Right atrium auricular region (tissue), 2 donors: ENCODE measurements around the gene TTLL9. TPM values are rescaled to one million over a fixed set of nuclear protein-coding genes. Genes with fewer than 3 reads are reported as not detected.
A peak's percentile ranks its signal among the peaks of the same experiment; 100 is the strongest.

Experiments
- DNase-seq: peaks from one replicate; pipeline ENCODE4 v3.0.0-alpha.2; 2019; ENCODE audit warnings: low spot score
- H3K27ac ChIP-seq, 2 donors: fragments of 200-600 bp; sonication (generic); 1 replicate in 1 of 2; 2 replicates in 1 of 2; pipeline ENCODE4 v1.5.1; 2016 to 2019
- H3K27me3 ChIP-seq, 2 donors: fragments of 200-600 bp; sonication (generic); one replicate each; pipeline versions ENCODE4 v1.5.1 to v1.6.0; 2017 to 2019
- H3K36me3 ChIP-seq: fragments of 200-600 bp; sonication (generic); one replicate; pipeline ENCODE4 v1.5.1; 2016
- H3K4me1 ChIP-seq, 2 donors: fragments of 200-600 bp; sonication (generic); one replicate each; pipeline versions ENCODE4 v1.5.1 to v1.6.0; 2017 to 2019
- H3K4me3 ChIP-seq, 2 donors: fragments of 200-600 bp; sonication (generic); 1 replicate in 1 of 2; 2 replicates in 1 of 2; pipeline ENCODE4 v1.5.1; 2017 to 2019; ENCODE audit warnings: mild to moderate bottlenecking in 1 of 2, moderate library complexity in 1 of 2
- H3K9me3 ChIP-seq, 2 donors: fragments of 200-600 bp; sonication (generic); one replicate each; pipeline ENCODE4 v1.5.1; 2019
- CTCF ChIP-seq, 2 donors: fragments of 200-600 bp; sonication (generic); IDR thresholded peaks; one replicate each; pipeline ENCODE4 v1.5.1; 2019; ENCODE audit warnings: antibody characterized with exemption in 2 of 2
- total RNA-seq, 2 donors: library from RNA; depleted of rRNA; stranded (reverse); fragments of >200 nt; gene quantifications; one replicate each; pipeline ENCODE4 v1.1.0, GENCODE V29; 2016

The TTLL9 gene
- not detected for total RNA-seq

- Histone ChIP-seq H3K4me1 (peaks cover 0 to 13% of the 10 kb centered on the region in 2 donors), H3K27me3 (no peaks in the 10 kb centered on the region), H3K9me3 (no peaks in the 10 kb centered on the region), H3K4me3 (peak within 1 kb of the TSS; percentile 64 to 68), H3K27ac (peak within 1 kb of the TSS; percentile 44 to 70), H3K36me3 (no peaks in the 10 kb centered on the region)
- DNase-seq: no peak
- TF ChIP-seq CTCF (IDR thresholded peaks at IDR 0.05): no peak
Observed at GRCh38 chr20:31869942-31870725, at the start of gene TTLL9, which contains the start of gene DUSP15. TTLL9 (plus strand) TSS chr20:31870634; CDS start chr20:31871127, 493 bp downstream. DUSP15 (minus strand) TSS chr20:31870527; CDS start chr20:31870337, 190 bp downstream.

GRCh38 chr20:31821427-31821826 is 49.0 kb upstream of the TTLL9 start:
- no peak overlapping the region for H3K4me3 ChIP-seq

DNA sequence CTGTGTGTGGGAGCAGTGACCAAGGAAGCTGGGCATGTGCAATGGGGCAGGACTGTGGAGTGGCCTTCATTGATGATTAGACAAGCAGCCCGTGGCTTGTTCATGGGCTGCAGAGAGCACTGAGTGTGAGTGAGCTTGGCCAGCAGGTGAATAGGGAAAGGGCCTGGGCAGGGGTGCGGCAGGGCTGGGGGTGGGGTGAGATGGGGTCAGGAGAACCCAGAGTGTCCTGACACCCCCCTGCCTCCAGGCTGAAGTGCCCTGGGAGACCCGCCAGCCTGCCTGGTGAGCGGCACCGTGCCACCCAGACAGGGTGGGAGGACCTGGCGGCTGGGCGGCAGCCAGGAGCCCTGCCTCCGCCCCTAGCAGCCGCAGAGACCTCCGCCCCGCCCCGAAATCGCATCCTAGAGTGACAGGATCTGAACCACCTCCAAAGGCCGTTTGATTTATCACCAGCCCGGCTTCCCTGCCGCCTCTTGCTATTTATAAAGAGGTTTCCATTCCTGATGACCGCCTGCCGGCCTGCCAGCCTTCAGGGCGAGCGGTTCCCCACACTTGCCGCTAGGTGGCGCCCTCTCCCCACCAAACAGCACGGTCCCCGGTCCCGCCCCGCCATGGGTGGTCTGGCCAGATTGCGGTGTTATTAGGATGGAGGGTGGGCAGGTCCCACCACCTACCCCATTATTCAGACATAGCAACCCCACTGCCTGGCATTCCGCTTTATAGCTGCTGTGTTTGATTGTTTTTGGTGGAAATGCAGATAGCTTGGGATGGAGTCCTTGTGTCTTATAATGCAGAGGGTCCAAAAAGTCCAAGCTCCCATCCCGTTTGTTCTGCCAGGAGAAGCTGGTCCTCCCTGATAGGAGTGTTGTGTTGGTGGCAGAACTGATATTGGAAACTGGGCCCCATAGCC is 47.8 kb upstream of the TTLL9 start:
- Histone ChIP-seq H3K4me1 (peaks cover 0 to 10% of the 10 kb centered on the region in 2 donors), H3K27me3 (no peaks in the 10 kb centered on the region), H3K27ac (peak overlapping the region; percentile 61 to 62), H3K9me3 (no peaks in the 10 kb centered on the region), H3K4me3 (peak overlapping the region in 1 of 2 donors; percentile 18), H3K36me3 (no peaks in the 10 kb centered on the region)
- TF ChIP-seq CTCF (IDR thresholded peaks at IDR 0.05): peak; percentile 97 to 99
- DNase-seq: peak; percentile 77

More at GRCh38 chr20:31821427-31821826, 49.0 kb upstream of the TTLL9 start:
- Histone ChIP-seq H3K9me3 (no peaks in the 10 kb centered on the region), H3K36me3 (no peaks in the 10 kb centered on the region), H3K4me1 (peaks cover 0 to 10% of the 10 kb centered on the region in 2 donors), H3K27ac (no peak overlapping the region), H3K27me3 (no peaks in the 10 kb centered on the region)
- no peak for DNase-seq
- no peak for TF ChIP-seq CTCF (IDR thresholded peaks at IDR 0.05)

DNA sequence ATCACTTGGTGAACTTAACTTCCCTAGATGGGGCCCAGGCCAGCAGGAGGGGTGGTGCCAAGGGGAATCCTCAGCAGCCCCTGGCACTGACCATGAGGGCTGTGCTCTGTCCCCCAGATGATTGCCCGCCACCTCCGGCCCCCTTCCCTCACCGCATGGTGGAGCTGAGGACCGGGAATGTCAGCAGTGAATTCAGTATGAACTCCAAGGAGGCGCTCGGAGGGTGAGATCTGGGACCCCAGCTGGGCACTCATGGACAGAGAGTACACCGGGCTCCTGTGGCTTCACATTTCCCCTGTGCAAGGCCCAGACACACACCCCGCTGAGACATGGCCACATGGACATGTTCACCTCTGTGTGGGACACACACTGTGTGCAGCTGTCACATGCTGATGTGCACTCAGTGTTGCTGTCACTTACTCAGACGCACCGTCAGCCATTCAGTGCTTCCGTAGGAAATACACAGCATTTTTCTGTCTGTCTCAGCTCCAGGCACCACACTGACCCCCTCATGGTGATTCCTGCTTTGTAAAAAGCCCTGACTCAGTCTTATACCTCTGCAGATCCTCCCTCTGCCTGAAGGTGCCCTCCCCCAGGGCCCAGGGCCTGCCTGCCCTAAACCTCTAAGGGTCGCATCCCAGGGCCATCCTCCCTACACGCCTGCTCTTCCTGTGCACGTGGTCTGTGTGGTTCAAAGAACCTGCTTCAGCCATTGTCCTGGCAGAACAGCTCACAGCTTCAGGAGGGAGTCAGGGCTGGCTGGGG is 46.9 kb upstream of the TTLL9 start:
- Histone ChIP-seq H3K27me3 (no peaks in the 10 kb centered on the region), H3K4me1 (peaks cover 0 to 10% of the 10 kb centered on the region in 2 donors), H3K27ac (no peak overlapping the region), H3K9me3 (no peaks in the 10 kb centered on the region), H3K4me3 (no peak overlapping the region), H3K36me3 (no peaks in the 10 kb centered on the region)
- DNase-seq: no peak
- TF ChIP-seq CTCF (IDR thresholded peaks at IDR 0.05): no peak

DNA sequence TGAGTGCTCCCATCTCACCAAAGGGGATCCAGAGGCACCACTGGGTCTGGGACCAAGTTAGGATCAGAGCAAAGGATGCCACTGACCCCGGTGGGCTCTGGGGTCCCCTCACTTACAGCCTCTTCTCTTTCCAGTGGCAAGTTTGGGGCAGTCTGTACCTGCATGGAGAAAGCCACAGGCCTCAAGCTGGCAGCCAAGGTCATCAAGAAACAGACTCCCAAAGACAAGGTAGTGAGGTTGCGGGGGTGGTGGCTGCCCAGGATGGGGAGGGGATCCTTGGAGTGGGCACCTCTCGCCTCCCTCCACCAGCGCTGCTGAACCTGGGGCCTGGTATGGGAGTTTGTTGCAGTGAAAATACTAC is 46.3 kb upstream of the TTLL9 start:
- Histone ChIP-seq H3K36me3 (no peaks in the 10 kb centered on the region), H3K4me3 (no peak overlapping the region), H3K4me1 (peaks cover 0 to 10% of the 10 kb centered on the region in 2 donors), H3K9me3 (no peaks in the 10 kb centered on the region), H3K27me3 (no peaks in the 10 kb centered on the region), H3K27ac (no peak overlapping the region)
- TF ChIP-seq CTCF (IDR thresholded peaks at IDR 0.05): no peak
- no peak for DNase-seq
